AG09309 (cell line): ENCODE measurements around the gene LMAN1.

Experiments
- DNase-seq: peaks from one replicate; pipeline ENCODE4 v3.0.0-alpha.2; 2010; ENCODE audit warnings: low read depth
- H3K4me3 ChIP-seq: 2 replicates; pipeline ENCODE4 v1.5.1; 2011; ENCODE audit warnings: mild to moderate bottlenecking, low read depth, low read length, moderate library complexity; ENCODE audit not compliant: control insufficient read depth
- CTCF ChIP-seq: IDR thresholded peaks from 2 replicates; pipeline ENCODE4 v1.5.1; 2011; ENCODE audit warnings: mild to moderate bottlenecking, low read depth, low read length, inconsistent platforms; ENCODE audit not compliant: insufficient read depth, control insufficient read depth; ENCODE audit errors: missing control alignments

LMAN1 gene

GRCh38 chr18:59308248-59308937 is 50.7 kb downstream of the LMAN1 start:
- DNase-seq: no peak
- TF ChIP-seq CTCF: peak; percentile 66
- peak overlapping the region; percentile 34 for H3K4me3 ChIP-seq

- H3K4me3 ChIP-seq: no peak overlapping the region
- TF ChIP-seq CTCF: no peak
- no peak for DNase-seq
These were observed 52.4 kb downstream of the LMAN1 start for GRCh38 chr18:59306640-59307039.

- no peak for TF ChIP-seq CTCF
- H3K4me3 ChIP-seq: no peak overlapping the region
- DNase-seq: no peak
These were observed 53.8 kb downstream of the LMAN1 start for GRCh38 chr18:59305295-59305694.

GRCh38 chr18:59303656-59304195 is 55.3 kb downstream of the LMAN1 start:
- H3K4me3 ChIP-seq: no peak overlapping the region
- no peak for TF ChIP-seq CTCF
- no peak for DNase-seq

GRCh38 chr18:59303006-59303405 is 56.1 kb downstream of the LMAN1 start:
- no peak overlapping the region for H3K4me3 ChIP-seq
- TF ChIP-seq CTCF: no peak
- no peak for DNase-seq

- no peak overlapping the region for H3K4me3 ChIP-seq
- DNase-seq: no peak
- TF ChIP-seq CTCF: no peak
These were observed 57.1 kb downstream of the LMAN1 start for GRCh38 chr18:59301929-59302328.
